ENCODE measurements around the gene TFCP2L1. TPM values are rescaled to one million over a fixed set of nuclear protein-coding genes. Genes with fewer than 3 reads are reported as not detected.

Gene TFCP2L1
- total RNA-seq, 1 experiment from 2014 or later = 18.4 TPM

DNA sequence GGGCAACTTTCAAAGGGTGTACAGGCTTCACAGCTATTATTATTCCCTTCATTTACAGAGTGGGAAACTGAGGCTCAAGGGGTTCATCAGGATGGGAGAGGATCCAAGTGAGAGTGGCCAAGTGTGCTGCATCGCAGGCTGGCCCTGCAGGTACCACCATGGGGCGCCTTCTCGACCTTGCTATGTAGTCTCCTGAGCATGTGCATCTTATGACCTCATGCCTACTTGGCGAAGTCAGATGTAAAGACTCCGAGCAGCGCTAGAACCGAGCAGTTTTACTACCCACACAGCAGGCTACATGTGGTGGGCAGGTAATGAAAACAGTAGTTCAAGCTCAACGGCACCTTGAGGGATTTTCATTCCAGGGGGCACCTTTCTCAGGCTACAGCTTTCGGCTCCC is 42.0 kb downstream of the TFCP2L1 start:
- peaks cover 10% of the 10 kb centered on the region for H3K36me3 Mint-ChIP-seq (ENCODE audit: insufficient read depth, unreplicated experiment)
- intact Hi-C loops (cut with micrococcal nuclease; ENCODE audit: unreplicated experiment) = no loop called here
- CTCF ChIA-PET = interaction anchor here (0.9 kb wide), 1 partner anchor 113 kb away, joined by 4 read pairs; no protein-coding TSS in a partner anchor

GRCh38 chr2:121242175-121242875 is 42.7 kb downstream of the TFCP2L1 start:
- CTCF ChIA-PET = interaction anchor here (0.6 to 0.9 kb wide), 4 partner anchors 75 to 114 kb away, joined by 3 to 5 read pairs (median 4); no protein-coding TSS in a partner anchor
- Mint-ChIP-seq H3K4me3 (ENCODE audit: unreplicated experiment) (no peak overlapping the region), H3K9me3 (ENCODE audit: unreplicated experiment) (no peaks in the 10 kb centered on the region), H3K36me3 (ENCODE audit: insufficient read depth, unreplicated experiment) (peaks cover 10% of the 10 kb centered on the region), H3K27ac (ENCODE audit: unreplicated experiment) (no peak overlapping the region), H3K27me3 (ENCODE audit: insufficient read depth, unreplicated experiment) (no peaks in the 10 kb centered on the region), H3K4me1 (ENCODE audit: low read depth, unreplicated experiment) (no peaks in the 10 kb centered on the region)
- Histone ChIP-seq H3K27me3 (replicated peaks; ENCODE audit: control insufficient read depth, insufficient read depth, low read length) (no peaks in the 10 kb centered on the region), H3K9me3 (no peaks in the 10 kb centered on the region), H3K36me3 (ENCODE audit: control insufficient read depth, insufficient read depth, low read length) (no peaks in the 10 kb centered on the region), H3K4me3 (ENCODE audit: low read depth, low read length) (no peak overlapping the region), H3K4me1 (no peaks in the 10 kb centered on the region)
- no peak for DNase-seq
- intact Hi-C loops (cut with micrococcal nuclease; ENCODE audit: unreplicated experiment) = no loop called here
- TF ChIP-seq, protein P1, sequence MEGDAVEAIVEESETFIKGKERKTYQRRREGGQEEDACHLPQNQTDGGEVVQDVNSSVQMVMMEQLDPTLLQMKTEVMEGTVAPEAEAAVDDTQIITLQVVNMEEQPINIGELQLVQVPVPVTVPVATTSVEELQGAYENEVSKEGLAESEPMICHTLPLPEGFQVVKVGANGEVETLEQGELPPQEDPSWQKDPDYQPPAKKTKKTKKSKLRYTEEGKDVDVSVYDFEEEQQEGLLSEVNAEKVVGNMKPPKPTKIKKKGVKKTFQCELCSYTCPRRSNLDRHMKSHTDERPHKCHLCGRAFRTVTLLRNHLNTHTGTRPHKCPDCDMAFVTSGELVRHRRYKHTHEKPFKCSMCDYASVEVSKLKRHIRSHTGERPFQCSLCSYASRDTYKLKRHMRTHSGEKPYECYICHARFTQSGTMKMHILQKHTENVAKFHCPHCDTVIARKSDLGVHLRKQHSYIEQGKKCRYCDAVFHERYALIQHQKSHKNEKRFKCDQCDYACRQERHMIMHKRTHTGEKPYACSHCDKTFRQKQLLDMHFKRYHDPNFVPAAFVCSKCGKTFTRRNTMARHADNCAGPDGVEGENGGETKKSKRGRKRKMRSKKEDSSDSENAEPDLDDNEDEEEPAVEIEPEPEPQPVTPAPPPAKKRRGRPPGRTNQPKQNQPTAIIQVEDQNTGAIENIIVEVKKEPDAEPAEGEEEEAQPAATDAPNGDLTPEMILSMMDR (IDR thresholded peaks at IDR 0.05; ENCODE audit: insufficient read depth in 1 of 2, low read depth in 1 of 2, low read length in 1 of 2, severe bottlenecking in 1 of 2, unreplicated experiment in 1 of 2) = no peak
- POLR2A ChIA-PET = no interaction called here
- no TSS peak for BruUV-seq (replicated peaks)

More for the DNA sequence above, 42.0 kb downstream of the TFCP2L1 start:
- Histone ChIP-seq H3K9me3 (no peaks in the 10 kb centered on the region), H3K27me3 (replicated peaks; ENCODE audit: control insufficient read depth, insufficient read depth, low read length) (no peaks in the 10 kb centered on the region), H3K4me1 (no peaks in the 10 kb centered on the region), H3K36me3 (ENCODE audit: control insufficient read depth, insufficient read depth, low read length) (no peaks in the 10 kb centered on the region), H3K4me3 (ENCODE audit: low read depth, low read length) (no peak overlapping the region)
- Mint-ChIP-seq H3K4me3 (ENCODE audit: unreplicated experiment) (no peak overlapping the region), H3K9me3 (ENCODE audit: unreplicated experiment) (no peaks in the 10 kb centered on the region), H3K4me1 (ENCODE audit: low read depth, unreplicated experiment) (no peaks in the 10 kb centered on the region), H3K27me3 (ENCODE audit: insufficient read depth, unreplicated experiment) (no peaks in the 10 kb centered on the region), H3K27ac (ENCODE audit: unreplicated experiment) (no peak overlapping the region)
- TF ChIP-seq, protein P1 (IDR thresholded peaks at IDR 0.05; ENCODE audit: insufficient read depth in 1 of 2, low read depth in 1 of 2, low read length in 1 of 2, severe bottlenecking in 1 of 2, unreplicated experiment in 1 of 2) = no peak
- POLR2A ChIA-PET = no interaction called here
- BruUV-seq (replicated peaks) = no TSS peak
- DNase-seq = no peak

DNA sequence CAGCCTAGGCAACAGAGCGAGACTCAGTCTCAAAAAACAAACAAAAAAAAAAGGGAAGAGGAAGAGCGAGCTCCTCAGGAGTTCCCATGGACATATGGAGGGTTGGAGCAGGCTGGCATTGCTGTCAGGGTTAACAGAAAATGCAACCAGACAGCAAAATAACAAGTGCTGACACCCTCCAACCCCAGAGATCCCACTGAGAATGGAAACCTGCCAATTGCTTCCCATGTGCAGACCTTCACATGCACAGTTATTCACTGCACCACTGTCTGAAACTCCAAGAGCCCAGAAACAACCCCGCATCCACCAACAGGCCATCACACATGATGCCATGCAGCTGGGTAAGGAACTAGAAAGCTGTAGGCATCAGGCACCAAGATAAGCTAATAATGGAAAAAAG is 43.5 kb downstream of the TFCP2L1 start:
- H3K27me3 ChIP-seq (replicated peaks; ENCODE audit: control insufficient read depth, insufficient read depth, low read length) = no peaks in the 10 kb centered on the region
- H3K36me3 ChIP-seq (ENCODE audit: control insufficient read depth, insufficient read depth, low read length) = no peaks in the 10 kb centered on the region
- no peak for DNase-seq
- H3K4me3 Mint-ChIP-seq (ENCODE audit: unreplicated experiment) = no peak overlapping the region
- no peak overlapping the region for H3K4me3 ChIP-seq (ENCODE audit: low read depth, low read length)
- no peaks in the 10 kb centered on the region for H3K27me3 Mint-ChIP-seq (ENCODE audit: insufficient read depth, unreplicated experiment)
- no TSS peak for BruUV-seq (replicated peaks)
- CTCF ChIA-PET = interaction anchor here (0.9 kb wide), 1 partner anchor 113 kb away, joined by 3 read pairs; no protein-coding TSS in a partner anchor
- POLR2A ChIA-PET = no interaction called here
- H3K9me3 Mint-ChIP-seq (ENCODE audit: unreplicated experiment) = no peaks in the 10 kb centered on the region
- H3K4me1 ChIP-seq = no peaks in the 10 kb centered on the region
- H3K4me1 Mint-ChIP-seq (ENCODE audit: low read depth, unreplicated experiment) = no peaks in the 10 kb centered on the region
- H3K9me3 ChIP-seq = no peaks in the 10 kb centered on the region
- TF ChIP-seq, protein P1 (IDR thresholded peaks at IDR 0.05; ENCODE audit: insufficient read depth in 1 of 2, low read depth in 1 of 2, low read length in 1 of 2, severe bottlenecking in 1 of 2, unreplicated experiment in 1 of 2) = no peak
- peaks cover 10% of the 10 kb centered on the region for H3K36me3 Mint-ChIP-seq (ENCODE audit: insufficient read depth, unreplicated experiment)
- H3K27ac Mint-ChIP-seq (ENCODE audit: unreplicated experiment) = no peak overlapping the region
- intact Hi-C loops (cut with micrococcal nuclease; ENCODE audit: unreplicated experiment) = no loop called here

All from Caco-2 (cell line).